IPS-NIHi7 (cell line): Measurements from ENCODE around the gene ACADS.
"Not testable (repeated sequence)": the region's sequence is repeated elsewhere in the genome, so short reads cannot be mapped to it uniquely, and the experiment has no call there.

Experiments used
- DNase-seq: peaks from one replicate; pipeline ENCODE4 v3.0.0; 2012; ENCODE audit warnings: mixed read lengths; ENCODE audit errors: extremely low spot score

Gene ACADS

DNA sequence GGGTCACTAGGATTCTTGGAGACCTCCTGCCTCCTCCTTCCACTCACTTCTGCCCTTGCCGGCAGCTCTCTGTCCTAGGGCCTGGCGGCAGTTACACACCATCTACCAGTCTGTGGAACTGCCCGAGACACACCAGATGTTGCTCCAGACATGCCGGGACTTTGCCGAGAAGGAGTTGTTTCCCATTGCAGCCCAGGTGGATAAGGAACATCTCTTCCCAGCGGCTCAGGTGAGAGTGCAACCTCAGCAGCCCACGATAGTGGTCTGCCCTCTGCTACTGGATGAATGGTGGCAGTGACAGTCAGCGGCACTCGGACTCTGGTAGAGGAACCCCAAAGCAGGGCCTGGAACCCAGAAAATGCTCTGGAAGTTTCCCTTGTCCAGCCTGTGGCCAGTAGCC is 1.3 kb downstream of the ACADS start:
- DNase-seq, result no peak

DNA sequence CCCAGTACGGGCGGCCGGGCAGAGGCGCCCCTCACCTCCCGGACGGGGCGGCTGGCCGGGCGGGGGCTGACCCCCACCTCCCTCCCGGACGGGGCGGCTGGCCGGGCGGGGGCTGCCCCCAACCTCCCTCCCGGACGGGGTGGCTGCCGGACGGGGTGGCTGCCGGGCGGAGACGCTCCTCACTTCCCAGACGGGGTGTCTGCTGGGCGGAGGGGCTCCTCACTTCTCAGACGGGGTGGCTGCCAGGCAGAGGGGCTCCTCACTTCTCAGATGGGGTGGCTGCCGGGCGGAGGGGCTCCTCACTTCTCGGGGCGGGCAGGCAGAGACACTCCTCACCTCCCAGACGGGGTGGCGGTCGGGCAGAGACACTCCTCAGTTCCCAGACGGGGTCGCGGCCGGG is 6.6 kb downstream of the ACADS start:
- DNase-seq, result not testable (repeated sequence)

DNA sequence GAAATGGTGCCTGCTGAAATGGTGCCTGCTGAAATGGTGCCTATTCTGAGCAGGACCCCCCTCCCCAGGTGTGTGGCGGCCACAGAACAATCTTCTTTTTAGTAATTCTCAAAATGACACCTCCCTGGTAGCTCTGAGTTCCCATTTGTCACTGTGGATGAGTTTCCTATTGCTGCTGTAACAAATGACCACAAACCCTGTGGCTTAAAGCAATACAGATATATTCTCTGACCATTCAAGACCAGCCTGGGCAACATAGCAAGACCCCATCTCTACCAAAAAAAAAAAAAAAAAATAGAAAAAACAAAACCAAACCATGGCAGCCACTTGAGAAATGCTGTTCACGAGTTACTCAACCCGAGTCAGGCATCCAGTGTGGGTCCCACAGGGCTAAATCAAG is 7.9 kb downstream of the ACADS start:
- no peak for DNase-seq

DNA sequence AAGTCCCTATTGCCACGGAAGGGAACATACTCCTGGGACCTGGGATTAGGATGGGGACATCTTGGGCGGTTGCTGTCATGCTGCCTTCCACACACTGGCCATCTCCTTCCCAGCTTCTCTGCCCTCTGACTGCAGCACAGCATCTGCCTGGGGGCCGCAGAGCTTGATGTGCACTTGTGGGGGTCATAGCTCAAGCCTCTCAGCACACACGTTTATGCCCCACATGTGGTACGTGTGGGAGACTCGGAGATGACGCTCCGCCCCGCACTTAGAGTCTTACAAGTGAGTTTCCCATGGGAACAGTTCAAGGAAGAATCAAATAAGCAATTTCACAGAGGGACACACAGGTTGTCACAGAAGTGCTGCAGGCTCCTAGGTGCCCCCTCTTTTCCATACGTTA is 8.6 kb downstream of the ACADS start:
- DNase-seq, result no peak

DNA sequence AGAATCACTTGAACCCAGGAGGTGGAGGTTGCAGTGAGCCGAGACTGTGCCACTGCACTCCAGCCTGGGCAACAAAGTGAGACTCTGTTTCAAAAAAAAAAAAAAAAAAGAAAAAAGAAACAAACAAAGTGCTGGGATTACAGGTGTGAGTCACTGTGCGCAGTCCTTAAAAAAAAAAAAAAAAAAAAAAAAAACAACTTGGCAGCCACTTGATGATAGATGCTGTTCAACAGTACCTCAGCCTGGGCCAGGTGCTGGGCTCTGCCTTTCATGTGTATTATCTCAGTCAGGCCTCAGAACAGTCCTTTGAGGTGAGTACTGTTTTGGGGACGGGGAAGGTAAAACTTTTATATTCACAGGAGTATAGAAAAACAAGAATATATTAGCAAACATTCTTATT is 9.6 kb downstream of the ACADS start:
- DNase-seq, result no peak

DNA sequence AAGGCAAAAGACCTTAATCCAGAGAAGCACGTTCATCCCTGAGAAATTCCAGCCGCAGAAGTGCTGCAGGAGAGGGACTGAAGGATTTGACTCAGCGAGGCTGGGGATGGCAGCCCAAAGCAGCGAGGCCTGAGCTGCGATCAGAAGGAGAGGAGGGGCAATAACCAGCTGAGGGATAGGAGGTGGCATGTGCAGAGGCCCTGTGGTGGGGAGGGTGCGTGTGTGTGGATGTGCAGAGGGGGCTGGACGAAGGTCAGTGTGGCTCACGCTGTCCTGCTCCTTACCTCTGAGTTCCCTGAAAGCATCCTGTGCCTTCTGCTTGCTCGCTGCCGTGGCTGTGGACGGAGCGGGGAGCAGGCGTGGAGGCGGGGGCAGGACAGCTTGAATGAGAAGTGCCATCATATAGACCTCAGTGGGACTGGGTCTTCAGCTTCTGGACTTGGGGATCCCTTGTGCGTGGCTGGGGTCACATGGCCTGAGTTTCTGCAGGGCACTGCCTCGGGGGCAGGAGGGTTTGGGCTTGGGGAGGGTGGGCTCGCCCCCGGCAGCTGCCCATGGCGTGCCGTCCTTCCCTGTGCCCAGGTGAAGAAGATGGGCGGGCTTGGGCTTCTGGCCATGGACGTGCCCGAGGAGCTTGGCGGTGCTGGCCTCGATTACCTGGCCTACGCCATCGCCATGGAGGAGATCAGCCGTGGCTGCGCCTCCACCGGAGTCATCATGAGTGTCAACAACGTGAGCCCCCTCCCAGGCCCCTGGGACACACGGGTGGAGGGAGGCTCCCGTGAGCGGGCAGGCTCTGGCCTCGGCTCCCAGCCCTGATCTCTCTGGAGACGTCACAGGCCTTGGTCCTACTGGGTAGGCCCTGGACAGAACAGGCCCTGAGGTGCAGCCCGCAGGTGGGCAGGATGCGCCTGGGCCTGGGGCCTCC is 11.0 kb downstream of the ACADS start:
- DNase-seq, result no peak

DNA sequence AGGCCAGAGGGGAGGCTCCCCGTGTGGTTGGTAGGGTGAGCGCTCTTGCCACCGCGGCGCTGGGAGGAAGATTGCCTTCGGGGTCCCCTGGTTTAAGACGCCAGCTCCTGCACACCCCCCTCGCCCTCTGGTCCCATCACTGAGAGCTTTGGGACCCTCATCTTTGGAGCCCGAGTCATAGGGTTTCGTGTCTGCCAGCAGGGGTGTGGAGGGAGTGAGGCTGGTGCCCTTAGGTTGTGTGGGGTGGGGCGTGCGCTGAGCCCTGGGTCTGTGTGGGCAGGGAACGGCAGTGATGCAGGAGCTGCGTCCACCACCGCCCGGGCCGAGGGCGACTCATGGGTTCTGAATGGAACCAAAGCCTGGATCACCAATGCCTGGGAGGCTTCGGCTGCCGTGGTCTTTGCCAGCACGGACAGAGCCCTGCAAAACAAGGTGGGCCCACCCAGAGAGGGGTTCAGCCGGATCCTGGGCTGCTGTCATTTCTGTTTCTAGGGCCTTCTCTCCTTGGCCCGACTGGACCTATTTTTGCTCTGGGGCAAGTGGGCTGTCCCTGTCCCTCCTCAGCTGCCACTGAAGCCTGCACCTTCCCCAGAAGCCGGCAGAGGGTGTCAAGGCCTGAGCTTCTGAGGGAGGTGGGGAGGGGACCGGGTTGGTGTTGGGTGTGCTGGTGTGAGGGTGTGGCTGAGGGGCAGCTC is 12.1 kb downstream of the ACADS start:
- DNase-seq, result peak; percentile 73

DNA sequence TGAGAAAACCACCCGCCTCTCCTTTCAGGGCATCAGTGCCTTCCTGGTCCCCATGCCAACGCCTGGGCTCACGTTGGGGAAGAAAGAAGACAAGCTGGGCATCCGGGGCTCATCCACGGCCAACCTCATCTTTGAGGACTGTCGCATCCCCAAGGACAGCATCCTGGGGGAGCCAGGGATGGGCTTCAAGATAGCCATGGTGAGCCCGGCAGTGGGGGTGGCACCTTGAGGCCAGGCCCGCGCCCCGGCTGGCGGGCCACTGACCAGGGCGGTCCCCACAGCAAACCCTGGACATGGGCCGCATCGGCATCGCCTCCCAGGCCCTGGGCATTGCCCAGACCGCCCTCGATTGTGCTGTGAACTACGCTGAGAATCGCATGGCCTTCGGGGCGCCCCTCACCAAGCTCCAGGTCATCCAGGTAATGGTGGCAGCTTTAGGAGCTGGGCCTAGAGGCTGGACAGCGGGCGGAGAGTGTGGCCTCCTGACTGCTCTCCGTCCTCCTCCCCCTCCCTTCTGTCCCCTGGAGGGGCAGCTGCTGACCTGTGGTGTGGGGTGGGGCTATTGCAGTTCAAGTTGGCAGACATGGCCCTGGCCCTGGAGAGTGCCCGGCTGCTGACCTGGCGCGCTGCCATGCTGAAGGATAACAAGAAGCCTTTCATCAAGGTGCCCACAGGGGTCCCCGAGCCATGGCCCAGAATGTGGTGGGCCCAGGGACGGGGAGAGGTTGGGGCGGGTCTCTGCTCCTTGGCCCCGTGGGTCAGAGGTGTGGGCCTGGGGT is 12.8 kb downstream of the ACADS start:
- no peak for DNase-seq

DNA sequence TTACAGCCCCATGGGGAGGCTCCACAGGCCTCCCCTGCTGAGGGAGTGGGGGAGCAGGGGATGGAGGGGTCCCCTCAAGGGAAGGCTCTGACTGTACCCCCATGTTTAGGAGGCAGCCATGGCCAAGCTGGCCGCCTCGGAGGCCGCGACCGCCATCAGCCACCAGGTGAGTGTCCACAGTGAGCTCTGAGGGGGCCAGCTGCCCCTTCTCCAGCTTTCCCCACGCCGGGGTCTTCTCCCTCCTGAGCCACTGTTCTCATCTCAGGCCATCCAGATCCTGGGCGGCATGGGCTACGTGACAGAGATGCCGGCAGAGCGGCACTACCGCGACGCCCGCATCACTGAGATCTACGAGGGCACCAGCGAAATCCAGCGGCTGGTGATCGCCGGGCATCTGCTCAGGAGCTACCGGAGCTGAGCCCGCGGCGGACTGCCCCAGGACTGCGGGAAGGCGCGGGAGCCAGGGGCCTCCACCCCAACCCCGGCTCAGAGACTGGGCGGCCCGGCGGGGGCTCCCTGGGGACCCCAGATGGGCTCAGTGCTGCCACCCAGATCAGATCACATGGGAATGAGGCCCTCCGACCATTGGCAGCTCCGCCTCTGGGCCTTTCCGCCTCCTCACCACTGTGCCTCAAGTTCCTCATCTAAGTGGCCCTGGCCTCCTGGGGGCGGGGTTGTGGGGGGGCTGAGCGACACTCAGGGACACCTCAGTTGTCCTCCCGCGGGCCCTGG is 13.6 kb downstream of the ACADS start:
- no peak for DNase-seq

DNA sequence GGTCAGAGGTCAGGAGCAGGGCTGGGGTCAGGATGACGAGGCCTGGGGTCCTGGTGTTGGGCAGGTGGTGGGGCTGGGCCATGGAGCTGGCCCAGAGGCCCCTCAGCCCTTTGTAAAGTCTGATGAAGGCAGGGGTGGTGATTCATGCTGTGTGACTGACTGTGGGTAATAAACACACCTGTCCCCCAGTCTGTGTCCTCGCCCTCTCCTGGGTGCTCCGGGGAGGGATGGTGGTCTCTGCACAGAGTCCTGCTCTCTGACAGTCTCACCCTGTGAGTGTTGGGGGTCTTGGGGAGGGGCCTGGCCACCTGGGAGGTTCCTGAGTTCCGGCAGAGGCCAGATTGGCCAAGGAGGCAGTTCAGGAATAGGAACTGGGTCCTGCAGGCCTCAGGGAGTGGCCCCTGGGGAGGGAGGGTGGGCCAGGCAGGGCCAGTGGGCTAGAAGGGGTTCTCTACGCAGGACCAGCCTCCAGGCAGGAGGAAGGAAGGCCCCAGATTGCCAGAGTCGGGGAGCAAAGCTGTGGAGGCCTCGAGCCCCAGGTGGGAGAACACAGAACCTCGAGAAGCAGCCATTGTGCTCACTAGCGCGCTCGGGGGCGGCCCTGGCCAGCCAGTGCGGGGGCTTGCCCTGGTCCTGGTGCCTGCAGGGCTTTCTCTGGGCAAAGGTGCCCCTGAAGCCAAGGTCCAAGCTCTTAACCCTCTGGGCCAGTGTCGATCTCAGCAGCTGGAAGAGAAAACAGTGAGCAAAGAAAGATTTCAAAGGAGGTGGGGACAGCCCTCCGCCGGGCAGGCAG is 14.4 kb downstream of the ACADS start:
- DNase-seq, result no peak

DNA sequence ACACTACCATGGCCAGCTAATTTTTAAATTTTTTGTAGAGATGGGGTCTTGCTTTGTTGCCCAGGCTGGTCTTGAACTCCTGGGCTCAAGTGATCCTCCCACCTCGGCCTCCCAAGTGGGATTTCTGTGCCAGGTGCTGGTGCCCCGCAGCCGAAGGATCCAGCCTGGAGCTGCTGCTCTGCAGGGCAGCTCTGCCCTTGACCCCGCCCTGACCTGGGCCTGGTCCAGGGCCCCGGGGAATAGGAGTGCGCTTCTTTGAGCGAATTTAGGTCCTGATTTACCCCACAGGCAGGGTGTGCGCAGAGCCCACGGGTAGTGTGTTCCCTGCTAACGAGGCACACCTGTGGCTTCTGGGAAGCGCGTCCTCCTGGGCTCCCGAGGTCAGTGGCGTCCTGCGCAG is 15.2 kb downstream of the ACADS start:
- no peak for DNase-seq

DNA sequence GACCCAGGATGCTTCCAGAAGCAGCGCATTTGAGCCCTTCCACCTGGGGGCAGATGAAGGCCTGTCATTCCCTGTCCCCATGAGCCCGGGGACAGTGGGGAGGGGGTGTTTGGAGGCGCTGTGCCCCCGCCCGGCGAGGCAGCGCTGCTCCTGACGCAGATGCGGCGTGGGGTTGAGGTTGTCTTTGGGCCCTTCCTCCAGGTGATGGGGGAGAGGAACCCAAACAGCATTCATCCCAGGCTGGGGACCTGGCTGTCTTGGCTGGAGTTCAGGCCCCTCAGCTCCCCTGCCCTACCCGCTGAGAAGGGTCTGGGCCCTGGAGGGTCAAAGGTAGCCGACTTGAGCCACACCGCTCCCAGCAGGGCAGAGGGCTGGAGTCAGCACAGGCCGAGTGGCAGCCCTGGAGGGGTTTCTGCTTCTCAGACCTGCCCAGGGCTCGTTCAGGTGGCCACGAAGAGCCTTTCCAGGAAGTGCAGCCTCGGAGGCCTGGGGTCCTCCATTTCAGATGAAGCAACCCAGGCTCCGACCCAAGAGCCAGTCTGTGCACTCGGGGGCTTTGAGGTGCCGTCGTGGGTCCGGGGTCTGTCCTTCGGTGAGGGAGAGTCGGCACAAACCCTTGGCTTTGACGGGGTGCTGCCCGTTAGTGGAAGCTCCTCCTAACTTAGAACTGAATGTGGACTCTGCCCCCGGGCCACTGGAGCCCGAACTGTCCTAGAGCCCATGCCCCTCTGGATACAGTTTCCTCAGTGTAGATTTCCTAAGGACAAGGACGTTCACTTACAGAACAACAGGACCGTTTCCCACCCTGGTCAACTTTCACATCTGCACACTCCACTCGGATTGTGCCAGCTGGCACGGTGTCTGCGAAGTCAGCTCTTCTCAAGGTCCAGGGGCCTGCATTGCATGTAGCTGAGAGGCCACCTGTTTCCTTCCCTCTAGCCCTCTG is 16.1 kb downstream of the ACADS start:
- no peak for DNase-seq

DNA sequence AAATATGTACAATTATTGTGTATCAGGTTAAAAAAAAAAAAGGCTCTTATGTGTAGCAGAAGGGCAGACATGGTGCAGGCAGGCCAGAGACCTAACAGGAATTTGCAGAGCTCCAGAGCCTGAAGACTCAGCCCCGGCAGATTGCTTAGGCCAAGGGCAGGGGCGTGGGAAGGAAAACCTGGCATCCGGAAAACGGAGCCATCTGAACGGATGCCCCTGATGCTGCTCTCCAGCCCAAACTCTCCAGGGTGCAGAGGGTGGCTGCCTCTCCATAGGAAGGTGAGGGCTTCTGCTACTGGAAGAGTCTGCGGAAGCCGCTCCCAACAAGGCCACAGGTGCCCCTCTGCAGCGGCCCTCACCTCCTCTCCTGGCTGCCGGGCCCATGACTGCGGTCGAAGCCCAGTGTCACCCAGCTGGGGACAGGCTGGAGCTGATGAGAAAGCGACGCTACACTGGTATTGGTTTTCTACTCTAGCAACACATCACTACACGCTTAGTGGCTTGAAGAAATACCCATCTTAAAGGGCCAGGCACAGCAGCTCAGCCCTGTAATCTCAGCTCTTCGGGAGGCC is 19.4 kb downstream of the ACADS start:
- DNase-seq, result no peak

DNA sequence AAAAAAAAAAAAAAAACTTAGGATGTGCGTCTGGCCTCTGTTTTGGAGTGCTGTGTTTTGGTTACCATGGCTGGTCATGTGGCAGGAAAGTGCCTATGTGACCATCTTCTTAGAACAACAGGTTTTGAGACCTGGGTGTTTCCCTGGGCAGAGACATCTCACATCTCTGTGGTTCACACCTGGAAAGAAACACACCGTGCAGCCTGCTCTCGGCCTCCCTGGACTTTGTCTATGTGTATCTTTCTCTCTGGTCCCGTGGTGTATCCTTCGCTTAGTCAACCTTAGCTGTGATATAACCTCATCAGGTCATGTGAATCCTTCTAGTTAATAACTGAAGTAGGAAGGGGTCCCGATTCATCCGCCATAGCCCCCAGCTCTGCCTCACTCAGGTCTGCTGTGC is 22.6 kb downstream of the ACADS start:
- no peak for DNase-seq

DNA sequence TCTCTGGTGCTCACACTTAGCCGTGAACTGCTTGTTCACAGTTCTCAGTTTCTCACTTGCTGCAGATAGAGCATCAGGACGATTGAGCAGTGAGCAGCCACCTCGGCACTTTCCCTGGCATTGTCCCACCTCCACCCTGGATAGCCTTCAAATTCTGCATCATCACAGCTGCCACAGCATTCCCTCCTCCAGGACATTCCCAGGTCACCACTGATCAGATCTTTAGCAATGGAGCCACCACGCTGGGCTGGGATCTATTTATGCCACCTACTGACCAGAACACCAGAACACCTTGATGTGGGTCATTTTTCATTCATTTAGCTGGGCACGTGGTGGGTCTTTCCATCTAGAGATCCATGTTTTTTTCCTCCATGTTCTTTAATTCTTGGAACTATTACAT is 23.6 kb downstream of the ACADS start:
- DNase-seq, result no peak

DNA sequence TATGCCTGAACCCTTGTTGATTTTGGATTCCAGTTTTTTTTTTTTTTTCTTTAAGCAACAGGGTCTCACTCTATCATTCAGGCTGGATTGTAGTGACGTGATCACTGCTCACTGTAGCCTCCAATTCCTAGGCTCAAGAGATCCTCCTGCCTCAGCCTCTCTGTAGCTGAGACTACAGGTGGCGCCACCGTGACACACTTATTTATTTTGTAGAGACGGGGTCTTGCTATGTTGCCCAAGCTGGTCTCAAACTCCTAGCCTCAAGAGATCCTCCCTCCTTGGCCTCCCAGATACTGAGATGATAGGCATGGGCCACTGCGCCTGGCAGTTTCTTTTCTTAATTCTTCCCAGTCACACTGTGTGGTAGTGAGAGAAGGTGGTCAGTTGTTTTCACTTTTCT is 25.2 kb downstream of the ACADS start:
- DNase-seq, result no peak

DNA sequence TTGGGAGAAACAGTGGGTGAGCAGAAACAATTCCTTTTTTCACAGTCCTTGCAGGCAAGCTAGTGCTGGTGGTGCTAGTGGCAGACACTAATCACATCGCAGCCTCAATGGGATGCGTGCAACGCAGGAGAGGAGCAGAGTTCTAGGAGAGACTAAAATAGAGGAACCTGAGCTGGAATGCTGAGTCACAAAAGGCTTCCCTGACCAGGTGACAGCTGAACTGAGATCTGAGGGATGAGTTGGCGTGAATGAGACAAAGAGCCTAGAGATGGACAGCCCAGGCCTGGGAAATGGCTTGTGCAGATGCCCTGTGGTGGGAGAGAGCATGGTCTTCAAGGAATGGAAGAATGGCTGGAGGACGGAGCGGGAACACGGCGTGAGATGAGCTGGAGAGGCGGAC is 25.8 kb downstream of the ACADS start:
- no peak for DNase-seq

DNA sequence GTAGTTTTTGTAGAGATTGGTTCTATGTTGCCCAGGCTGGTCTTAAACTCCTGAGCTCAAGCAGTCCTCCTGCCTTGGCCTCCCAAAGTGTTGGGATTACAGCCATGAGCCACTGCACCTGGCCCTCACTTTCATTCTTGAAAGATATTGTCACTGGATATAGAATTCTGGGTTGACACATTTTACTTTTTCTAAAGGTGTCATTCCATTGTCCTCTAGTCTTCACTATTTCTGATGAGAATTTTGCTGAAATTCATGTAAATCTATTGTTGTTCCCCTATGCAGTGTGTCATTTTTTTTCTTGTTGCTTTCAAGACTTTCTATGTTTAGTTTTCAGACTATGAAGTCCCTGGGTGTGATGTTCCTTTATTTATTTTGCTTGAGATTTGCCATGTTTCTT is 29.2 kb downstream of the ACADS start:
- no peak for DNase-seq

DNA sequence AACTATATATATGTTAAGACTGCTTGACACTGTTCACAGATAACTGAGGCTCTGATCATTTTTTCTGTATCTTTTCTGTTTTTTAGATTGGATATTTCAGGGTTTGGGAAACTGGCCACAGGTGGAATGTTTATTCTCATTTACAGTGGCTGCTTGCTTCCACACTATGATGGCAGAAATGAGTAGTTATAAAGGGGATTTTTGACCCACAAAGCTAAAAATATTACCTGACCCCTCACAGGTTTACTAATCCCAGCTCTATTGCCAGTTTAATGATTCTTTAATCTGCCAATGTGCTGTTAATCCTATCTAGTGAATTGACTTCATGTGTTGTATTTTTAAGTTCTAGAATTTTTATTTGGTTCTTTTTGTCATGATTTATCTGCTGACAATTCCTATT is 29.6 kb downstream of the ACADS start:
- no peak for DNase-seq
